Karpas-422 (cell line): ENCODE measurements around the gene ELMO3. TPM values are rescaled to one million over a fixed set of nuclear protein-coding genes. Genes with fewer than 3 reads are reported as not detected.

Experiments
- DNase-seq: peaks from one replicate; pipeline ENCODE4 v3.0.0-alpha.2; 2015
- H2AFZ ChIP-seq: fragments of 200-600 bp; sonication (generic); 2 replicates; pipeline ENCODE4 v1.6.1; 2014; ENCODE audit warnings: antibody characterized with exemption, low read length, mixed read lengths
- H3K27ac ChIP-seq: fragments of 200-600 bp; sonication (generic); 2 replicates; pipeline ENCODE4 v1.5.1; 2014; ENCODE audit warnings: mild to moderate bottlenecking, low read length, moderate library complexity
- H3K27me3 ChIP-seq: fragments of 200-600 bp; sonication (generic); 2 replicates; pipeline ENCODE4 v1.6.1; 2014; ENCODE audit warnings: low read length, mixed read lengths
- H3K36me3 ChIP-seq: fragments of 200-600 bp; sonication (generic); 2 replicates; pipeline ENCODE4 v1.6.1; 2014; ENCODE audit warnings: low read length, mixed read lengths; ENCODE audit not compliant: insufficient read depth
- H3K4me1 ChIP-seq: fragments of 200-600 bp; sonication (generic); 2 replicates; pipeline ENCODE4 v1.6.1; 2014; ENCODE audit warnings: mild to moderate bottlenecking, low read length, mixed read lengths
- H3K4me2 ChIP-seq: fragments of 200-600 bp; sonication (generic); 2 replicates; pipeline ENCODE4 v1.6.1; 2014; ENCODE audit warnings: low read length, low read depth, mild to moderate bottlenecking; ENCODE audit not compliant: poor library complexity, severe bottlenecking
- H3K4me3 ChIP-seq: fragments of 200-600 bp; sonication (generic); 2 replicates; pipeline ENCODE4 v1.5.1; 2014; ENCODE audit warnings: mild to moderate bottlenecking, antibody characterized with exemption, low read length, mixed read lengths
- H3K79me2 ChIP-seq: fragments of 200-600 bp; sonication (generic); 2 replicates; pipeline ENCODE4 v1.6.1; 2014; ENCODE audit warnings: mild to moderate bottlenecking, low read length, mixed read lengths
- H3K9ac ChIP-seq: fragments of 200-600 bp; sonication (generic); 2 replicates; pipeline ENCODE4 v1.6.0; 2014; ENCODE audit warnings: low read length
- H3K9me2 ChIP-seq: fragments of 200-600 bp; sonication (generic), shearing (Covaris generic); replicated peaks from 2 replicates; pipeline ENCODE4 v1.6.0; 2014; ENCODE audit warnings: mild to moderate bottlenecking, low read length, moderate library complexity; ENCODE audit not compliant: insufficient read depth
- H3K9me3 ChIP-seq: fragments of 300-700, 200-600 bp; sonication (generic); 2 replicates; pipeline ENCODE4 v1.6.1; 2014; ENCODE audit warnings: low read length, mixed read lengths
- H4K20me1 ChIP-seq: fragments of 200-600 bp; sonication (generic); 2 replicates; pipeline ENCODE4 v1.6.1; 2014; ENCODE audit warnings: mild to moderate bottlenecking, antibody characterized with exemption, low read length, low read depth; ENCODE audit not compliant: insufficient read depth
- total RNA-seq: library from RNA; depleted of rRNA; stranded (reverse); fragments of >200 nt; shearing (Covaris generic); gene quantifications from 2 replicates; pipeline ENCODE4 v1.2.3, GENCODE V29; 2014; ENCODE audit warnings: low replicate concordance

Gene ELMO3
- total RNA-seq, 1 experiment from 2014 or later, result 0.82 TPM

GRCh38 chr16:67162506-67163163 is 36.3 kb upstream of the ELMO3 start:
- Histone ChIP-seq H3K27me3 (no peaks in the 10 kb centered on the region), H3K4me3 (no peak overlapping the region)

GRCh38 chr16:67163164-67163998 is 35.5 kb upstream of the ELMO3 start:
- H3K4me3 ChIP-seq, result peak overlapping the region; percentile 25; the same call in 1 of the 2 replicates
- peaks cover 34% of the 10 kb centered on the region for H3K4me1 ChIP-seq
- no peak overlapping the region for H2AFZ ChIP-seq
- H3K79me2 ChIP-seq, result no peaks in the 10 kb centered on the region
- peak overlapping the region; percentile 38 for H3K4me2 ChIP-seq
- no peaks in the 10 kb centered on the region for H3K27me3 ChIP-seq
- H3K9me3 ChIP-seq, result no peaks in the 10 kb centered on the region
- H3K9me2 ChIP-seq, result no peaks in the 10 kb centered on the region
- no peaks in the 10 kb centered on the region for H3K36me3 ChIP-seq
- H3K27ac ChIP-seq, result no peak overlapping the region
- no peak for DNase-seq
- H3K9ac ChIP-seq, result no peak overlapping the region
- peaks cover 18% of the 10 kb centered on the region; the same call in 1 of the 2 replicates for H4K20me1 ChIP-seq

More at GRCh38 chr16:67162506-67163163, 36.3 kb upstream of the ELMO3 start:
- no peaks in the 10 kb centered on the region for H3K9me2 ChIP-seq
- H3K36me3 ChIP-seq, result no peaks in the 10 kb centered on the region
- no peak overlapping the region for H3K4me2 ChIP-seq
- no peaks in the 10 kb centered on the region for H3K9me3 ChIP-seq
- H3K79me2 ChIP-seq, result no peaks in the 10 kb centered on the region
- no peak for DNase-seq
- no peak overlapping the region for H3K27ac ChIP-seq
- no peak overlapping the region for H3K9ac ChIP-seq
- H4K20me1 ChIP-seq, result peaks cover 18% of the 10 kb centered on the region; the same call in 1 of the 2 replicates
- no peak overlapping the region for H2AFZ ChIP-seq
- peaks cover 36% of the 10 kb centered on the region for H3K4me1 ChIP-seq

- no peak overlapping the region for H2AFZ ChIP-seq
- H4K20me1 ChIP-seq, result peaks cover 15% of the 10 kb centered on the region; the same call in 1 of the 2 replicates
- H3K36me3 ChIP-seq, result no peaks in the 10 kb centered on the region
- H3K27ac ChIP-seq, result no peak overlapping the region
- no peaks in the 10 kb centered on the region for H3K79me2 ChIP-seq
- H3K9me3 ChIP-seq, result no peaks in the 10 kb centered on the region
- no peak overlapping the region for H3K4me3 ChIP-seq
- H3K4me1 ChIP-seq, result peaks cover 27% of the 10 kb centered on the region
- no peak overlapping the region for H3K9ac ChIP-seq
- H3K9me2 ChIP-seq, result no peaks in the 10 kb centered on the region
- DNase-seq, result no peak
- H3K4me2 ChIP-seq, result peak overlapping the region; percentile 38
- no peaks in the 10 kb centered on the region for H3K27me3 ChIP-seq
Observed at GRCh38 chr16:67163999-67164558, 34.9 kb upstream of the ELMO3 start.

GRCh38 chr16:67164599-67165061 is 34.3 kb upstream of the ELMO3 start, which contains the start of gene HSF4:
TSS of gene HSF4 (plus strand) at chr16:67164745. CDS start at chr16:67164812, 67 bp downstream.
- no peaks in the 10 kb centered on the region for H3K9me2 ChIP-seq
- no peak for DNase-seq
- H3K4me2 ChIP-seq, result peak within 1 kb of the TSS; percentile 38
- H2AFZ ChIP-seq, result no peak within 1 kb of the TSS
- H3K4me1 ChIP-seq, result peaks cover 24% of the 10 kb centered on the region
- no peaks in the 10 kb centered on the region for H3K79me2 ChIP-seq
- H3K9me3 ChIP-seq, result no peaks in the 10 kb centered on the region
- H3K4me3 ChIP-seq, result peak within 1 kb of the TSS; percentile 25; the same call in 1 of the 2 replicates
- H3K27ac ChIP-seq, result no peak within 1 kb of the TSS
- H3K27me3 ChIP-seq, result no peaks in the 10 kb centered on the region
- H3K36me3 ChIP-seq, result no peaks in the 10 kb centered on the region
- no peak within 1 kb of the TSS for H3K9ac ChIP-seq
- H4K20me1 ChIP-seq, result peaks cover 10% of the 10 kb centered on the region; the same call in 1 of the 2 replicates

GRCh38 chr16:67165121-67166078 is 33.5 kb upstream of the ELMO3 start:
- H3K4me2 ChIP-seq, result no peak overlapping the region
- no peak overlapping the region for H3K9ac ChIP-seq
- no peaks in the 10 kb centered on the region for H3K79me2 ChIP-seq
- H4K20me1 ChIP-seq, result 0 out of 2 replicates have a peak, but pooled peaks cover 10% of the 10 kb centered on the region
- H3K27ac ChIP-seq, result no peak overlapping the region
- no peak overlapping the region for H2AFZ ChIP-seq
- no peak for DNase-seq
- no peaks in the 10 kb centered on the region for H3K36me3 ChIP-seq
- H3K4me1 ChIP-seq, result peaks cover 24% of the 10 kb centered on the region
- H3K27me3 ChIP-seq, result no peaks in the 10 kb centered on the region
- H3K9me2 ChIP-seq, result no peaks in the 10 kb centered on the region
- H3K9me3 ChIP-seq, result no peaks in the 10 kb centered on the region
- no peak overlapping the region for H3K4me3 ChIP-seq

GRCh38 chr16:67166110-67166547 is 32.8 kb upstream of the ELMO3 start:
- no peak overlapping the region for H3K27ac ChIP-seq
- H4K20me1 ChIP-seq, result 0 out of 2 replicates have a peak, but pooled peaks cover 10% of the 10 kb centered on the region

GRCh38 chr16:67166598-67167168 is 32.2 kb upstream of the ELMO3 start:
- Histone ChIP-seq H3K4me1 (peaks cover 16% of the 10 kb centered on the region), H3K4me2 (no peak overlapping the region), H2AFZ (no peak overlapping the region), H3K36me3 (no peaks in the 10 kb centered on the region), H3K9me3 (no peaks in the 10 kb centered on the region), H3K9me2 (no peaks in the 10 kb centered on the region), H4K20me1 (0 out of 2 replicates have a peak, but pooled peaks cover 6% of the 10 kb centered on the region), H3K4me3 (no peak overlapping the region), H3K27me3 (no peaks in the 10 kb centered on the region), H3K79me2 (no peaks in the 10 kb centered on the region), H3K9ac (no peak overlapping the region), H3K27ac (no peak overlapping the region)
- DNase-seq, result no peak

More at GRCh38 chr16:67166110-67166547, 32.8 kb upstream of the ELMO3 start:
- Histone ChIP-seq H3K4me2 (no peak overlapping the region), H3K4me1 (peaks cover 18% of the 10 kb centered on the region), H3K36me3 (no peaks in the 10 kb centered on the region), H3K9ac (no peak overlapping the region), H2AFZ (no peak overlapping the region), H3K9me2 (no peaks in the 10 kb centered on the region), H3K27me3 (no peaks in the 10 kb centered on the region), H3K9me3 (no peaks in the 10 kb centered on the region), H3K4me3 (no peak overlapping the region), H3K79me2 (no peaks in the 10 kb centered on the region)
- DNase-seq, result no peak
